ENCODE measurements around the gene PLA2G3.

The PLA2G3 gene

DNA sequence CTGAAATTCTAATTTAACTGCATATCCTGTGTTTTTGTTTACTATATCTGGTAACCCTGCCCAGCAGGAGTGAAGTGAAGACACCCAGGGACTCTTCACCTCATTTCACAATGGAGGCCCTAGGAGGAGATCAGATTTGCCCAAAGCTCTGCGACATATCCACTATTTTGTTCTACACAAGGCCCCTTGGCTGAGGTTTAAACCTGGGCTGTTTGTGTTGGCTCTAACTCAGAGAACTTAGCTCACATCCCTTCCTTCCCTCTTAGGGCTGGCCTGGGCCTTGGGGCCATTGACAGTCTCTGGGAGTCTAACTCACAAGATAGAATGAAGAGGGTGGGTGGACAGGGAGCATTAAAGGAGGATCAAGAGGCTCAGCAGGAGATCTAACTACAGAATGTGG, 8.2 kb upstream of the PLA2G3 start:
- no peak for DNase-seq (ENCODE audit: low read depth)

DNA sequence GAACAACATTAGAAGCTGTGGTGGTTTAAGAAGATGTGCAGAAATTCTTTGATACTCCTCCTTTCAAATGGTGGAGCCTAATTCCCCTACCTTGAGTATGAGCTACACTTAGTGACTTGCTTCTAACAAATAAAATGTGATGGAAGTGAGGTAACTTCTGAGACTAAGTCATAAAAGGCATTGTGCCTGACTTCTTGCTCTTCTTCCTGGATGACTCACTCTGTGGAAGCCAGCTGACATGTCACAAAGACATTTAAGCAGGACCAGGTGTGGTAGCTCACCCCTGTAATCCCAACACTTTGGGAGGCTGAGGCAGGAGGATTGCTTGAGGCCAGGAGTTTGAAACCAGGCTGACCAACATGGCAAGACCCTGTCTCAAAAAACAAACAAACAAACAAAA, 3.9 kb upstream of the PLA2G3 start:
- no peak for DNase-seq (ENCODE audit: low read depth)

DNA sequence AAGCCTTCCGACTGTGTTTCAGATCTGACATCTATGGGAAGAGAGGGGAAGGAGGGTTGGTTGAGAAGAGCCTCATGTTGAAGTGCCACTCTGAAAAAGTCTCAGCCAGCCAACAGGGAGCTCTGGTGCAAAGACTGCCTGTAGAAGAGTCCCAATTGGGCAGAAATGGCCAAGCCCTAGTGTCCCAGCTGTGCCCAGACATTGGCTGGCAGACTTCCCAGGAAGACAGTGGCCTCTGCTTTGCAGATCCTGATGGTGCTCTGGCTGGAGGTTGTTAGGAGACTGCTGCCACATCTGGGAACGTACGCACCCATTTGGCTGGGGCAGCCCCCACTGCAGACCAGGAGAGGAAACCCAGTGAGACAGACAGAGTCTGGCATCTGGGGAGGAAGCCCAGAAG, 3.2 kb upstream of the PLA2G3 start:
- DNase-seq (ENCODE audit: low read depth), result no peak

DNA sequence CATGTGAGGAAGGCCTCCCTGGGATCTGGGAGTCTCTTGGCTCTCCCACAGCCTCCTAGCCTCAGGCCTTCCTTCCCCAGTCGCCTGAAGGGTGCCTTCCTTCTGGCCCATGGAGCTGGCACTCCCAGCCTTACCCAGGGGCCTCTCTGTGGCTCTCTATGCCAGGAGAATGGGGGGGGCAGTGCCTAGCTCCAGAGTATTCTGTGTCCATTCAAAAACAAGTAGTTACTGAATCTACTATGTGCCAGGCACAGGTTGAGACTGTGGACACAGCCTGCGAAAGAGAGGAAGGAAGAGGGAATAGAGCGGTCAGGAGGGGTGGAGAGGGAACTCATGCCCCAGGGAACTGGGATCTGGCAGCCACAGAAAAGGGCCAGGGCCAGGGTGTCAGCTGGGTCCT, 2.7 kb upstream of the PLA2G3 start:
- no peak for DNase-seq (ENCODE audit: low read depth)

DNA sequence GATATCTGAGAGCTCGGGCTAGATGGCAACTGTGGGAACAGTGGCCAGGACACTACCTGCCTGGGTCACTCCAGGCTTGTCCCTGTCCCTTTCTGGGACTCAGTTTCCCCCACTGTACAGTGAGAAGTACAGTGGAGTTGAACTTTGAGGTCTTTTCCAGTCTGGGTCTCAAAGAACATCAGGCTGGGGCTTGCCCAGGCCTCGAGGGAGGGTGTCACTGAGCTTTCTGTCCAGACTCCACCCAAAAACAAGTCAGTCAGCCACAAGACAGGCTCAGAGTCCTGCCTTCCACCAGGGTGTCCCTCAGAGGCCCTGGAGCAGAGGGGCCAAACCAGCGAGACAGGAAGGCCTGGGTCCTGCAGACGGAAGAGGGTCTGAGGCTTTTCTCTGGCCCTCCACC, 2.0 kb upstream of the PLA2G3 start:
- no peak for DNase-seq (ENCODE audit: low read depth)

DNA sequence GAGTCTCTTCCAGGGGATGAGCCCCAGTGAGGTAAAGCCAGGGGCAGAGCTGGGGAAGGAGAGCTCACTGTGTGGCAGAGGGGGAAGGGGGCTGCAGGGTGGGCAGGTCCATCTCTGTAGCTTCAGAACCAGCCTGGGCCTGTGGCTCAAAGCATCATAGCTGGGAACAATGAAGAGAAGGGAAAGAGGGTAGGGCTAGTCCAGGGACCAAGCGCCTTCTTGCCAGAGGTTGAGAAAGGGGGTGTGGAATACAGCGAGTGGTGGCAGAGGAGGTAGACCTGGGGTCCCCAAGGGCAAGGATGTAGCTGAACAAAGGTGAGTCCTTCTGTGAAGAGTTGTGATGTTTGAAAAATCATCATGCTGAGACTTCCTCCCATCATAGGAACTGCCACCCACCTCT, 1.2 kb upstream of the PLA2G3 start:
- no peak for DNase-seq (ENCODE audit: low read depth)

DNA sequence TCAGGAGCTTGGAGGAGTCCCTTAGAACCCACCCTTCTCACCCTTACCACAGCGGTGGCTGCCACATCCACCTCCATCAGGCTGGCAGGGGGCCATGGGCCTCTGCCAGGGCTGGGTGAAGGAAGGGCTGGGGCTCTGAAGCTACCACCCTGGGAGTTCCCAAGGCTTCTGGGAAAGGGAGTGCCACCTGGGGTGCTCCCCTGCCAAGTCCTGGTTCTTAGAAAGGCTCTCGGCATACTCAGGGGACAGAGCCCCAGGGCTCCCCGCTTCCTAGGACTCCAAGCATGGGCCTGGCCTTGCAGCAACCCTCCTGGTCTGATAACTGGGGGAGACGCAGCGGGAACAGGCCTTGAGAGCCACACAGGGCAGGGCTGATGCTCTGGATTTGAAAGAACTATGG, 438 bp upstream of the PLA2G3 start:
- no peak for DNase-seq (ENCODE audit: low read depth)

DNA sequence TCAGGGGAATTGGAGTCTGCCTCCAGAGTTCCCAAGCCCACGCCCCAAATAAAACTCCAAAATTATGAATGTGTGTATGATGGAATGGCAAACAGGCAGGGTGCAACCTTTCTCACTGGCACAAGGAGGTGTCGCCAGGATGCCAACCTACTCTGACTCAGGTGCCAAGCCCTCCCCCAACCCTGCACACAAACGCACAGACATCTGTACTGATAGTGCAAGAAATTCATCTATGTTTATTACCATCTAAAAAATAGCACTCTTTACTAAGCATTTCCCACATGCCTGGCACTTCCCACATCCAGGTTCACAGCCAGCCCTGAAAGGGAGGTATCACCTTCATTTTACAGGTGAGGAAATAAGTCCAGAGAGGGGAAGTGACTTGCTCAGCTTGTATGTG, 1.2 kb downstream of the PLA2G3 start:
- no peak for DNase-seq (ENCODE audit: low read depth)

DNA sequence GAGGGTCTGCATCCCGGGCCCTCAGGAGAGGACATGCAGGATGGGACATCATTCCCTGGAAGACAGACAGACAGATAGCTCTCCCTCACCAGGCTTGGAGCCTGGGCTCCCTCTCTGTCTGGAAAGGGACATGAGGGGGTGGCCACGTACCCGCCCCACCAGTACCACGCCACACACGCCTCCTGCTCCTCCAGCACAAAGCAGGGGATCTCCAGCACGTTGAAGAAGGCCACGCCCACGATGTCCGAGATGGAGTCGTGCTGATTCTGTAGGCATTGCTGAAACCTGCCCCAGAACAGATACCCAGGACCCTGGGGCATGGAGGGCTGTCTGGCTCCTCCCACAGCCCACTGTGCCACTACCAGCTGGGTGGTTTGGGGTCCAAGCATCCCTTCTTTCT, 2.2 kb downstream of the PLA2G3 start:
- no peak for DNase-seq (ENCODE audit: low read depth)

DNA sequence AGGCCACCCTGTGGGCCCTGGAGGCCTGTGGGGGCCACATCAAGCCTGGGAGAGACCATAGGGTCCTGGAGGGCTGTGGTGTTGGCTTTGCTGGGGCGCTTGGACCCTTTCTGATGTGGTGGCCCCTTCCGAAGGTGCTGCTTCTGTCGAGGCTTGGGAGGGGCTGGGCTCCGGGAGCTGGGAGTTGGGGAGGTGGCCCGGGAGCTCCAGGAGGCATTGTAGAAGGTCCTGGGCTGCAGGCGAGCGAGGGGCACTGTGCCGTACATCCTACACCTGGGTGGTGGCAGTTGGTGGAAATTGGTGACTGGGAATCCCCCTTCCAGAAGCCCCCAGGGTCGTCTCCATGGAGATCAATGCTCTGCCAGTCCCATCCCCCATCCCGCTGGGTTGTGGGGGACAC, 2.6 kb downstream of the PLA2G3 start:
- no peak for DNase-seq (ENCODE audit: low read depth)

DNA sequence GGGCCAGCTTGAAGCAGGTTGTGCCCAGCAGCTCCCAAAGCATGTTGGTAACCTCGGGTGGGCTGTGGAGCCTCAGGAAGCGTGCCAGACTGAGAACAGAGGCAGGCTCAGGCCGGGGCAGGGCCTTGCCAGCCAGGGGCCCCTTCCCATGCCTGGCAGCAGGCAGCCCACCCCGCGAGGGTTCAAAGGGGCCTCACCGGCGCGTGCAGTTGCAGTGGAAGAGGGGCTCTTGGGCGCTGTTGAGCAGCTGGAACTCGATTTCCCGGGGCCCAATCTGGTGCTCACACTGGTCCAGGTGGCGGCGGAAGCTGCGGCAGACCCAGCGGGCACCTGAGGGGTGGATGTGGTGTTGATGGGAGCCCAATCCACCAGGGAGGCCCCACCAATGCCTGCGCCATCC, 3.6 kb downstream of the PLA2G3 start:
- no peak for DNase-seq (ENCODE audit: low read depth)

DNA sequence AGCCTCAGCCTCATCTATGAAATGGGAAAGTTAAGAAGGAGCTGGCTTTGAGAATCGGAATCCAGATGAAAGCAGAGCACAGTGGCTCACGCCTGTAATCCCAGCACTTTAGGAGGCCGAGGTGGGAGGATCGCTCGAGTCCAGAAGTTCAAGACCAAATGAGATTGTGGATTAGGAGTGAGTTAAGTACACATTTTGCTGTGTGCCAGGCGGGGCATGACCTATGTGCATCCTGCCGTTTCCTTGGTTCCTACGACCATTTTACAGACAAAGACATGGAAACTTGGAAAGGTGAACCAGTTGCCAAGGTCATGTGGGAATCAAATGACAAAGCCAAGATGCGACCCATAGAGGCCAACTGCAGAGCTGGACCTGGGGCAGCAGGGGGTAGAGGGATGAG, 4.2 kb downstream of the PLA2G3 start:
- no peak for DNase-seq (ENCODE audit: low read depth)

DNA sequence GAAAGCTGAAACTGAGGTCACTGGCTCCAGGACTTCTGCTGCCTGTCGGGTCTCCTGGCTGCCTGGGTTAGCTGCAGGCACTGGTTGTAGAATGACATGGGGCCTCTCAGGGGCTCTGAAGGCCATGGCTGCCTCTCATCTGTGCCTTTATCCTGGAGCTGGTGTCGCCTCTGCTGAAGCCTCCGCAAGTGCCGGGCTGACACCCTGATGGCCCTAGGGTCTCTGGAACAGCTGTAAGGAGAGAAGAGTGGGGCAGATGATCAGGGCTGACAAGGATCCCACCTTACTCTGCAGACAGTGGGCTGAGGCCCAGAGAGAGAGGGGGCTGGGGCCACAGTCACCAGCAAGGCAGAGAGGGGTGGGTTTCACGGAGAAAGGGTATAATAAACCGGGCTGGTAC, 4.6 kb downstream of the PLA2G3 start:
- no peak for DNase-seq (ENCODE audit: low read depth)

DNA sequence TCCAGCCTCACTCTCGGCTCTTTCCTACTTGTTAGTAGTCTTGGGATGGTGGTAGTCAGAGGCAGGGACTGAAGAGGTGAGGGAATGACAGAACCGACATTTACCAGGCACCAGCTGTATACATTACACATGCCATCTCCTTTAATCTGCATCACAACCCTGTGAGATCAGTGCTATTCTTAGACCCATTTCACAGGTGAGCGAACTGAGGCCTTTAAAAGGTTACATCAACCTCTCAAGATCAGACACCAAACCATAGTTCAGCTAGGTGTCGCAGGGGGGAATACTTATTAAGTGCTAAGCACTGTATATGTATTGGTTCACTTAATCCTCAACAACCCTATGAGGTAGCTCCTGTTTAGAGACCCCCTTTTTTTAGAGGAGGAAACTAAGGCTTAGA, 5.6 kb downstream of the PLA2G3 start:
- no peak for DNase-seq (ENCODE audit: low read depth)

DNA sequence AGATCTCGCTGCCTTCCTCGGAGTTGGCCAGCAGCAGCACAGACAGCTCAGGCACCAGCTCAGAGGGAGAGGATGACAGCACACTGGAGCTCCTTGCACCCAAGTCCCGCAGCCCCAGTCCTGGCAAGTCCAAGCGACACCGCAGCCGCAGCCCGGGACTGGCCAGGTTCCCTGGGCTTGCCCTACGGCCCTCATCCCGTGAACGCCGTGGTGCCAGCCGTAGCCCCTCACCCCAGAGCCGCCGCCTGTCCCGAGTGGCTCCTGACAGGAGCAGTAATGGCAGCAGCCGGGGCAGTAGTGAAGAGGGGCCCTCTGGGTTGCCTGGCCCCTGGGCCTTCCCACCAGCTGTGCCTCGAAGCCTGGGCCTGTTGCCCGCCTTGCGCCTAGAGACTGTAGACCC, 6.4 kb downstream of the PLA2G3 start:
- DNase-seq (ENCODE audit: low read depth), result no peak

DNA sequence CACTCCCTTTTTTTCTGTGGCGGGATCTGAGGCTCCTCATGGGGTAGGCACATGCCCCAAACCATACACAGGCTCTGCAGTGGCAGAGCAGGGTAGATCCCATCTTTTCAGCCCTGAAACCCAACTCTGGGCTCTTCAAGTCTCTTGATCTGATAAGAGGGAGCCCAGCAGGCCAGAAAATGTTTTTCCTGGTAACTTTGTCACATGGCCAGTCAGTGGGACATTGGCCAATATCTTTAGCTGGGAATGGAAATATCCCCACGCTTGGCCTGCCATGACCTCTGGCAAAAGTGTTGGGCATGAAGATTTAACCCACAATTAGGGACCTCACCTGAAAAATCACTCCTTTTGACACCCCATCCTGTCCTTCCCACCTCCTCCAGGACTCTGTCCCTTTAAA, 9.4 kb downstream of the PLA2G3 start:
- no peak for DNase-seq (ENCODE audit: low read depth)

DNA sequence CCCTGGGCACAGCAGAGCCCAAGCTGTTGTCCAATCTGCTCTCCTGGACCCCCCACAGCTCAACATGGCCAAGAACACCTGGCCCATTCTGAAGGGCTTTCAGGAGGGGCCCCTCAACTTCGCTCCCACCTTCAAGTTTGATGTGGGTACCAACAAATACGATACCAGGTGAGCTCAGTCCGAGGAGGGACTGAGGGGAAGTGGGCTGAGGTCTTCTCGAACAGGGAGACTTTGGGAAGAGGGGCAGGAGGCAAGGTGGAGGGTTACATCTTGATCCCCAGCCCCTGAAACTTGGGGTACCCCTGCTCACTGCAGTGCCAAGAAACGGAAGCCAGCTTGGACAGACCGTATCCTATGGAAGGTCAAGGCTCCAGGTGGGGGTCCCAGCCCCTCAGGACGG, 12.2 kb downstream of the PLA2G3 start:
- no peak for DNase-seq (ENCODE audit: low read depth)

DNA sequence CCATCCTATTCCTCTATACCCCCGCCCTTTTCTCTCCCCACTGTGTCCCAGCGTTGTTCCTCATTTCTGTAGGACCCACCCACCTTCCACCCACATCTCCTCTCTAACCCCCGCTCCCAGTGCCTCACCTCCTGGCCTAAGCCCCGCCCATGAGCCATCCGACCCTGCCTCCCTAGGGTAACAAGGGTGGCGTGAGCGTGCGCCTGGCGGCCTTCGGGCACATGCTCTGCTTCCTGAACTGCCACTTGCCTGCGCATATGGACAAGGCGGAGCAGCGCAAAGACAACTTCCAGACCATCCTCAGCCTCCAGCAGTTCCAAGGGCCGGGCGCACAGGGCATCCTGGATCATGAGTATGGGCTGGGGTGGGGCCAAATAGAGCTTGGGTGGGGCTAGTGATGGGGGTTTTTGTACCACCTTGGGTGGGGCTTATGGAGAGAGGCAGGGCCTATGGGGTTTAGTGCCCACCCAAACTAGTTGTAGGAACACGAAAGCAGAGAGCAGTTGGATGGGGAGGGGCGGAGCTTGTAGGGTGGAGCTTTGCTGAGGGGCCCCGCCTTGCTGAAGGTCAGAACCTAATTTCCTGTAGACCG, 13.0 kb downstream of the PLA2G3 start:
- no peak for DNase-seq (ENCODE audit: low read depth)

DNA sequence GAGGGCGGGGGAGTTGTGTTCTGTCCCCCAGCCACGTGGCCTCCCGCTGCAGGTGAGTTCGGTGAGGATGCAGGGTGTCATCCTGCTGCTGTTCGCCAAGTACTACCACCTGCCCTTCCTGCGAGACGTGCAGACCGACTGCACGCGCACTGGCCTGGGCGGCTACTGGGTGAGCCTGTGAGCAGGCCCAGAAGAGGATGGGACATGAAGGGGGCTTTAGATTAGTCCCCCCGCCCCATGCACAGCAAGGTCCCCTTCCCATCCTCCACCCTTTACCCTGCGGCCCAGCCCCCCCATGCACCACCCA, 13.5 kb downstream of the PLA2G3 start:
- no peak for DNase-seq (ENCODE audit: low read depth)

DNA sequence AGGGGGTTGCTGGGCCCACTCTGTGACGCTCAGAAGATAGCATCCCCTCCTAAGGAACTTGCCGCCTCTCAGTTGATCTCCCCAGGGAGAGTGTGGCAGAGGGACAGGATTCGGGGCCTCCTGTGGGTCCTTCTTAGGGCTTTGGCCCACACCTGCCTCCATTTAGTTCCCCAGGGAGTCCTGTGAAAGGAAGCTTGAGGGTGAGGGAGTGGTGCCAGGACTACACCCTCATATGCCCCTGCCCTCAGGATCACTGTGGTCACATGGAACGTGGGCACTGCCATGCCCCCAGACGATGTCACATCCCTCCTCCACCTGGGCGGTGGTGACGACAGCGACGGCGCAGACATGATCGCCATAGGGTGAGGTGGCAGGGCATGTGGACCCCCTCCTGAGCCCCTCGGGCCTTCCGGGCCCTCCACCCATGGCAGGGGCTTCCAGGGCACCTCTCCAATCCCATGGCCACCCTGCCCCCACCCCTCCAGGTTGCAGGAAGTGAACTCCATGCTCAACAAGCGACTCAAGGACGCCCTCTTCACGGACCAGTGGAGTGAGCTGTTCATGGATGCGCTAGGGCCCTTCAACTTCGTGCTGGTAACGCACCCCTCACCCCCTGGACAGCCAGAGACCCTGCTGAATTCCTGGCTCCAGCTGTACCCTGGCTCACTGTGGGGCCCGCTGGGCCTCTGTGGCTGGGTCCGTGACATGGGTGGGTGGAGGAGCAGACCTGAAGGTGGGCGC, 14.0 kb downstream of the PLA2G3 start:
- no peak for DNase-seq (ENCODE audit: low read depth)

DNA sequence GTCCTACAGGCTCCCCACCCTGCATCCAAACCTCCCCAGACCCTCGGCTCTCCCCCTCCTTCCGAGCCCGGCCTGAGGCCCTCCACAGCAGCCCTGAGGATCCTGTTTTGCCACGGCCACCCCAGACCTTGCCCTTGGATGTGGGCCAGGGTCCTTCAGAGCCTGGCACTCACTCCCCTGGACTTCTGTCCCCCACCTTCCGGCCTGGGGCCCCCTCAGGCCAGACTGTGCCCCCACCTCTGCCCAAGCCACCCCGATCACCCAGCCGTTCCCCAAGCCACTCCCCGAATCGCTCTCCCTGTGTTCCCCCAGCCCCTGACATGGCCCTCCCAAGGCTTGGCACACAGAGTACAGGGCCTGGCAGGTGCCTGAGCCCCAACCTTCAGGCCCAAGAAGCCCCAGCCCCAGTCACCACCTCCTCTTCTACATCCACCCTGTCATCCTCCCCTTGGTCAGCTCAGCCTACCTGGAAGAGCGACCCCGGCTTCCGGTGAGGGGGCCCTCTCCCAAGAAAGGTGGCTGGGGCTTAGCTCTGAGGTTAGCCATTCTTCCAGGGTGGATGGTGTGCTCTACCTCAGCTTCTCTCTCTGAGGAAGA, 14.7 kb downstream of the PLA2G3 start:
- no peak for DNase-seq (ENCODE audit: low read depth)

DNA sequence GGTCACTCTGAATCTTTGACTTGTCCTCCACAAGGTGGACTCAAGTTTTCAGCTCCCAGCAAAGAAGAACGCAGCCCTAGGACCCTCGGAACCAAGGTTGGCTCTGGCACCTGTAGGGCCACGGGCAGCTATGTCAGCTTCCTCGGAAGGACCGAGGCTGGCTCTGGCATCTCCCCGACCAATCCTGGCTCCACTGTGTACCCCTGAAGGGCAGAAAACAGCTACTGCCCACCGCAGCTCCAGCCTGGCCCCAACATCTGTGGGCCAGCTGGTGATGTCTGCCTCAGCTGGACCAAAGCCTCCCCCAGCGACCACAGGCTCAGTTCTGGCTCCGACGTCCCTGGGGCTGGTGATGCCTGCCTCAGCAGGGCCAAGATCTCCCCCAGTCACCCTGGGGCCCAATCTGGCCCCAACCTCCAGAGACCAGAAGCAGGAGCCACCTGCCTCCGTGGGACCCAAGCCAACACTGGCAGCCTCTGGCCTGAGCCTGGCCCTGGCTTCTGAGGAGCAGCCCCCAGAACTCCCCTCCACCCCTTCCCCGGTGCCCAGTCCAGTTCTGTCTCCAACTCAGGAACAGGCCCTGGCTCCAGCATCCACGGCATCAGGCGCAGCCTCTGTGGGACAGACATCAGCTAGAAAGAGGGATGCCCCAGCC, 15.4 kb downstream of the PLA2G3 start:
- DNase-seq (ENCODE audit: low read depth), result no peak

DNA sequence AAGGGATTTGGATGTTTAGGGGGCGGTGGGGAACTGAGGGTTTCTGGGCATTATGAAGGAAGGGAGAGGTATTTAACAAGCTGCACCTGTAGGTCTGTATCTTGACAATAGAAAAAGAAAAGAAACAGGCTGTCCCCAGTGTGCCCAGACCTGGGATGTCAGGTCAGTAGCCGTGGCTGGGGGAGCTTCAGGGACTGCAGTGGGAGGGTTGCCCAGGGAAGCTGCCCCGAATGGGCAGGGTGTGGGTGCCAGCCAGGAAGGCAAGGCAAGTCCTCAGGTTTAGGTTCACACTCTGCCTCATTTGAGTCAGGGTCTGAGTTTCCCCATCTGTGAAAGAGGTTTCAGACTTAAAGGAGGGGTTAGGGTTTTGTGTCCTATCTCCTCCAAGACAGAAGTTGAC, 16.0 kb downstream of the PLA2G3 start:
- no peak for DNase-seq (ENCODE audit: low read depth)

DNA sequence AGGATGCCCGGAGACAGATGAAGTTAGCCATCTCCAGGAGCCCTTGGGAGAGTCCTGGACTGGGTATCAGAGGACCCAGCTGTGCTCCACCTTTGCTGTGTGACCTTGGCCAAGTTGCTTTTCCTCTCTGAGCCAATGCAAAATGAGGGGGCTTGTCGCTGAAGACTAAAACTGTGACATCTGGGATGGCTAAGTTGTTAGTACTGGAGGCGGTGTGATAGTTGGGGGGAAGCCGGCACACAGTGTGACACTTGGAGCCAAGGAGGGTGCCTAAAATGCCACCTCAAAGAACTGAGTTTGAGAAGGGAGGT, 17.1 kb downstream of the PLA2G3 start:
- no peak for DNase-seq (ENCODE audit: low read depth)

Data from stimulated activated CD8-positive, alpha-beta memory T cell treated with anti-CD3 and anti-CD28 coated beads, Interleukin-15, amount 100 ng/mL, for 24 hours (primary cell).